ENCODE data around the gene PRKCI. TPM values are rescaled to one million over a fixed set of nuclear protein-coding genes. Genes with fewer than 3 reads are reported as not detected.

The PRKCI gene
- polyA plus RNA-seq, 3 donors = 5.1 to 15.4 (median 11.6) TPM

DNA sequence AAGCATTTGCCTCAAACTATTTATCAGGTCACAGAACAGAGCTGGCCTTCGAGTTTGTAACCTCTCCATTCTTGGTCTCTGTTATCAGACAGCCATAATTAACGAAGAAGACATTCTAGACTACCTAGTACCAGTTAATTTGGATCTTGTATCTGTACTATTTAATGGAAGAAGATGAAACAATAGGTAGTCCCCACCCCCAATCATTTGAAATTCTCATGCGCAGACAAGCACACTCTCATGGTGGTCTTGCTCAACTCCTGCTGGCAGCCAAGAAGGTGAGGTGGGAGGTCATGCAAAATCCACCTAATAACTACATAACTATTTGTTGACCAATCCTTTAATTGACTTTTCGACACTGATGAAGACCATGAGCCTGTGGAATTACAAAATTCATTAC, 132.5 kb downstream of the PRKCI start:
- TF ChIP-seq, protein P1, sequence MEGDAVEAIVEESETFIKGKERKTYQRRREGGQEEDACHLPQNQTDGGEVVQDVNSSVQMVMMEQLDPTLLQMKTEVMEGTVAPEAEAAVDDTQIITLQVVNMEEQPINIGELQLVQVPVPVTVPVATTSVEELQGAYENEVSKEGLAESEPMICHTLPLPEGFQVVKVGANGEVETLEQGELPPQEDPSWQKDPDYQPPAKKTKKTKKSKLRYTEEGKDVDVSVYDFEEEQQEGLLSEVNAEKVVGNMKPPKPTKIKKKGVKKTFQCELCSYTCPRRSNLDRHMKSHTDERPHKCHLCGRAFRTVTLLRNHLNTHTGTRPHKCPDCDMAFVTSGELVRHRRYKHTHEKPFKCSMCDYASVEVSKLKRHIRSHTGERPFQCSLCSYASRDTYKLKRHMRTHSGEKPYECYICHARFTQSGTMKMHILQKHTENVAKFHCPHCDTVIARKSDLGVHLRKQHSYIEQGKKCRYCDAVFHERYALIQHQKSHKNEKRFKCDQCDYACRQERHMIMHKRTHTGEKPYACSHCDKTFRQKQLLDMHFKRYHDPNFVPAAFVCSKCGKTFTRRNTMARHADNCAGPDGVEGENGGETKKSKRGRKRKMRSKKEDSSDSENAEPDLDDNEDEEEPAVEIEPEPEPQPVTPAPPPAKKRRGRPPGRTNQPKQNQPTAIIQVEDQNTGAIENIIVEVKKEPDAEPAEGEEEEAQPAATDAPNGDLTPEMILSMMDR (IDR thresholded peaks at IDR 0.05) = no peak
- Histone ChIP-seq H3K9ac (ENCODE audit: insufficient read depth, low read length, poor library complexity, severe bottlenecking) (no peak overlapping the region), H3K9me3 (replicated peaks in 1 of 2; ENCODE audit: control insufficient read depth in 1 of 2, insufficient read depth in 1 of 2, low read length in 2 of 2) (no peaks in the 10 kb centered on the region), H3K79me2 (ENCODE audit: insufficient read depth, low read length) (no peaks in the 10 kb centered on the region), H4K20me1 (ENCODE audit: insufficient read depth, low read length) (peaks cover 19% of the 10 kb centered on the region), H3K4me2 (replicated peaks; ENCODE audit: extremely low read depth, low read length, poor library complexity, severe bottlenecking) (no peak overlapping the region), H3K4me3 (replicated peaks in 1 of 3; ENCODE audit: low read depth in 2 of 3, low read length in 3 of 3) (no peak overlapping the region), H3K27ac (ENCODE audit: low read depth in 1 of 2, low read length in 2 of 2) (no peak overlapping the region), H3K4me1 (ENCODE audit: control insufficient read depth in 1 of 2, insufficient read depth in 2 of 2, low read length in 2 of 2) (peaks cover 32 to 42% of the 10 kb centered on the region in 2 donors), H2AFZ (ENCODE audit: insufficient read depth, low read depth, low read length, poor library complexity, severe bottlenecking) (no peak overlapping the region), H3K36me3 (replicated peaks in 1 of 2; ENCODE audit: control insufficient read depth in 1 of 2, insufficient read depth in 2 of 2, low read length in 2 of 2) (no peaks in the 10 kb centered on the region), H3K27me3 (ENCODE audit: control insufficient read depth in 2 of 2, insufficient read depth in 2 of 2, low read length in 2 of 2) (no peaks in the 10 kb centered on the region)
- H3K4me1 Mint-ChIP-seq = peaks cover 39% of the 10 kb centered on the region
- DNase-seq = no peak
- intact Hi-C loops (cut with micrococcal nuclease) = loop anchor here (5.0 to 10.0 kb wide), 3 partner anchors 37 to 582 kb away; partner anchors contain the start of genes MYNN (in 2 of the 2) and PRKCI (in 1 of the 2)
- peak overlapping the region in 1 of 7 donors; percentile 6 for H3K27ac Mint-ChIP-seq
- peaks cover 0 to 15% (median 7%) of the 10 kb centered on the region in 3 donors for H3K27me3 Mint-ChIP-seq (ENCODE audit: low read depth in 3 of 3)
- H3K4me3 Mint-ChIP-seq = no peak overlapping the region
- peaks cover 0 to 3% (median 0%) of the 10 kb centered on the region in 7 donors for H3K9me3 Mint-ChIP-seq
- peaks cover 7 to 14% of the 10 kb centered on the region in 2 donors for H3K36me3 Mint-ChIP-seq
- WGBS (ENCODE audit: insufficient coverage) = no CpG with 5 or more reads among the region's 4 CpGs

Small RNA genes within 50 kb of the gene (small RNA-seq; reads per million reads assigned to genes)
- not detected for gene RF00019 (ENCODE audit: insufficient read length, low read depth)

Other genes with a start within 250 kb of the PRKCI start
- 10 to 100 TPM; 10.0 to 19.7 (median 11.5) TPM for gene GPR160, start 184.4 kb upstream of the PRKCI start, polyA plus RNA-seq
- gene PHC3, start 40.7 kb upstream of the PRKCI start, polyA plus RNA-seq = 10 to 100 TPM in 2 of 3 donors, 1 to 10 TPM in 1; 7.5 to 26.1 (median 12.6) TPM
- 10 to 100 TPM in 1 of 3 donors, 1 to 10 TPM in 2; 7.5 to 13.4 (median 9.2) TPM for gene SKIL, start 135.3 kb downstream of the PRKCI start, polyA plus RNA-seq
- gene CLDN11, start 196.4 kb downstream of the PRKCI start, polyA plus RNA-seq = under 1 TPM in 1 of 3 donors, not detected in 2; 0.11 TPM